Measurements from ENCODE around the gene TMC6.

TMC6 gene

GRCh38 chr17:78126895-78127238, 1.7 kb downstream of the TMC6 start:
- peak overlapping the region; percentile 97 for H3K27ac ChIP-seq
- TF ChIP-seq, protein P1, sequence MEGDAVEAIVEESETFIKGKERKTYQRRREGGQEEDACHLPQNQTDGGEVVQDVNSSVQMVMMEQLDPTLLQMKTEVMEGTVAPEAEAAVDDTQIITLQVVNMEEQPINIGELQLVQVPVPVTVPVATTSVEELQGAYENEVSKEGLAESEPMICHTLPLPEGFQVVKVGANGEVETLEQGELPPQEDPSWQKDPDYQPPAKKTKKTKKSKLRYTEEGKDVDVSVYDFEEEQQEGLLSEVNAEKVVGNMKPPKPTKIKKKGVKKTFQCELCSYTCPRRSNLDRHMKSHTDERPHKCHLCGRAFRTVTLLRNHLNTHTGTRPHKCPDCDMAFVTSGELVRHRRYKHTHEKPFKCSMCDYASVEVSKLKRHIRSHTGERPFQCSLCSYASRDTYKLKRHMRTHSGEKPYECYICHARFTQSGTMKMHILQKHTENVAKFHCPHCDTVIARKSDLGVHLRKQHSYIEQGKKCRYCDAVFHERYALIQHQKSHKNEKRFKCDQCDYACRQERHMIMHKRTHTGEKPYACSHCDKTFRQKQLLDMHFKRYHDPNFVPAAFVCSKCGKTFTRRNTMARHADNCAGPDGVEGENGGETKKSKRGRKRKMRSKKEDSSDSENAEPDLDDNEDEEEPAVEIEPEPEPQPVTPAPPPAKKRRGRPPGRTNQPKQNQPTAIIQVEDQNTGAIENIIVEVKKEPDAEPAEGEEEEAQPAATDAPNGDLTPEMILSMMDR (conservative IDR thresholded peaks at IDR 0.05): no peak
- no peak for TF ChIP-seq ZFX (IDR thresholded peaks at IDR 0.05)

GRCh38 chr17:78125976-78126894, 2.3 kb downstream of the TMC6 start:
- TF ChIP-seq ZFX (IDR thresholded peaks at IDR 0.05): no peak
- TF ChIP-seq, protein P1 (conservative IDR thresholded peaks at IDR 0.05): no peak
- peak overlapping the region; percentile 97 for H3K27ac ChIP-seq

DNA sequence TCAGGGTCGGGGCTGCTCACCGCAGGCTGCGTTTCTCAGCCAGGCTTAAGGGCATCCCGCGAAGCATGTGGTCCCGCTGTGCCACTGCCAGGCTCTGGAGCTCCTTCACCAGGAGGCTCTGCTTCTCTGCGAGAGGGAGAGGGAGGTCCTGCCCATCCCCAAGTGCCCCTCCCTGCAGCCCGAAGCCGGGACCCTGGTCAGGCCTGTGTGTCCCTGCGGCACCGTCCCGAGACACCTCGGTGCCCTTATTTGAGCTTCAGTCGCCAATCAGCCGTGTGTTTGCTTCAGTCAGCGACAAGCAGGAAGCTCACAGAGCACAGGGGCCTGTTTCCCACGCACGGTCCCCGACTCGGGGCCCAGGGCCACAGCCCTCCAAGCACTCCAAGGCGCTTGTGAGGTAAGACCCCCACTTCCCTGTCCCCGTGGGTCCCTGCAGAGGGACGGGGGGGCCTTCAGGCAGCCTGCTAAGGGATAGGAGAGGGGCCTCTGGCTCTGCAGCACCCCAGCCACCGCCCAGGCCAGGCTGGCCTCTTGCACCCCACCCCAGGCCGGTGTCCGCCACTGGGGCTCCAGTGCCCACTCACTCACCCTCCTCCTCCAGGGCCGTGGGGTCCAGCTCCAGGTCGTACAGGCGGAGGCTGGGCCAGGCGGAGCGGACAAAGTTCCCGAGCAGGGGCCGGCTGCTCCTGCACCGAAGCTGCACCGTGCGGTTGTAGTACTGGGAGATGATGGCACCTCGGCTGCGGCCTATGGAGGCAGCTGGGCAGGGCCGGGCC, 3.2 kb downstream of the TMC6 start:
- peak overlapping the region; percentile 97; the same call in 1 of the 2 replicates for H3K27ac ChIP-seq
- TF ChIP-seq, protein P1 (conservative IDR thresholded peaks at IDR 0.05): no peak
- no peak for TF ChIP-seq ZFX (IDR thresholded peaks at IDR 0.05)

DNA sequence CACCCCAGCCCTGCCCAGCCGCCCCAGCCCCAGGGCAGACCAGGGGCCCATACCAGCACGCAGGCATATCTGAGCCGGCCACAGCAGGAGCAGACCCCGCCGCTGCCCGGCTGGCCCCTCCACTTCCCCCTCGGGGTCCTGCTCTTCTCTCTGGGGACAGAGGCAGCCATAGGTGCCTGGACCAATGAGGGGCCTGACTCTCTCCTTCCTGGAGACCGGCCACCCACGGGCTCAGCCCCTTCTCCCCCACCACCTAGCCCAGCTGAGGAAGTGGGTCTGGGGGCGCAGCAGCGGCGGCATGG, 3.8 kb downstream of the TMC6 start:
- no peak for TF ChIP-seq ZFX (IDR thresholded peaks at IDR 0.05)
- TF ChIP-seq, protein P1 (conservative IDR thresholded peaks at IDR 0.05): no peak
- H3K27ac ChIP-seq: no peak overlapping the region

DNA sequence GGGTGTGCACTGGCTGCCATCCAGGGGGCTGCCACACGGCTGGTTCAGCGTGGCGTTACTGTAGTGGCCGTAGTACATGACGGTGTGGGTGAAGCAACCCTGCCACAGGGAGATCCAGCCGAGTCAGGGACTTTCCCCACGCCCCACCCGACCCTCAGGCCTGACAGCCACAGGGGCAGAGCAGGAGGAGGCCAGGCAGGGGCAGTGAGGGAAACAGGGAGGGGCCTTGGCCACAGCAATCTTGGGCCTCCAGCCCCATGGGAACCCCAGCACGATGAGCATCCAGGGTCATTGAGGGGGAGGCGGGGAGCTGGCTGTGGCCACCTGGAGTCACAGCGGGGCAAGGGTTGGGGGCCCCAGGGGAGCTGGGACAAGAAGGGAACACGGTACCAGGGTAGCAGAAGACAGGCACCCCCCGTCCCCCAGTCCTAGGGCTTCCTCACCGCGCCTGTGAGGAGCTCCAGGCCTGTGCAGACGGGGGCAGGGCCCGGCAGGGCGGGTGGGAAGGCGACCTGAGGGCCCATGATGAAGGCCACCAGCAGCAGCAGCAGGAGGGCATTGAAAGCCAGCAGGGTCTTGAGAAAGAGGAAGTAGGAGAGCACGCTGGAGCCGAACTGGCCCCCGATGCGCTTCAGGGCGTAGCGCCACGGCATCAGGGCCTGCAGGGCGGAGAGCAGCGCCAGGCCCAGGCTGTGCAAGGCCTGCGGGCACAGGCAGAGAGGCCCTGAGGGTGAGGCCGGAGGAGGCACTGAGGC, 4.3 kb downstream of the TMC6 start:
- no peak overlapping the region for H3K27ac ChIP-seq
- no peak for TF ChIP-seq ZFX (IDR thresholded peaks at IDR 0.05)
- TF ChIP-seq, protein P1 (conservative IDR thresholded peaks at IDR 0.05): no peak

DNA sequence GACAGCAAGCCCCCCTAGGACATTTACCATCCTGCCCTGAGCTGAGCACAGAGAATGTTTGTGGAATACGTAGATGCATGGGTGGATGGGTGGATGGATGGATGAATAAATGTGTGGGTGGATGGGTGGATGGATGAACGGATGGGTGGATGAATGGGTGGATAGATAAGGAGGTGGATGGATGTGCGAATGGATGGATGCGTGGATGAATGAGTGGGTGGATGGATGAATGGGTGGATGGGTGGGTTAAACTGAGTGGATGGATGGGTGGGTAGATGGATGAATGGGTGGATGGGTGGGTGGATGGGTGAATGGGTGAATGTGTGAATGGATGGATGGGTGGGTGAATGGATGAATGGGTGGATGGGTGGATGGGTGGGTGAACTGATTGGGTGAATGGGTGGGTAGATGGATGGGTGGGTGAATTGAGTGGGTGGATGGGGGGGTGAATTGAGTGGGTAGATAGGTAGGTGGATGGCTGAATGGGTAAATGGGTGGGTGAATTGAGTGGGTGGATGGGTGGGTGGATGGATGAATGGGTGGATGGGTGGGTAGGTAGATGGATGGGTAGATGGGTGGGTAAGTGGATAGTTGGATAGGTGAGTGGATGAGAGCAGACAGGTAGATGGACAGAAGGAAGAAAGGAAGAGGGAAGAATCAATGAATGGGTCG, 5.2 kb downstream of the TMC6 start:
- no peak for TF ChIP-seq ZFX (IDR thresholded peaks at IDR 0.05)
- TF ChIP-seq, protein P1 (conservative IDR thresholded peaks at IDR 0.05): no peak
- H3K27ac ChIP-seq: no peak overlapping the region
